CD4-positive, alpha-beta T cell (primary cell): ENCODE results near the gene PRPS1L1. TPM values are rescaled to one million over a fixed set of nuclear protein-coding genes. Genes with fewer than 3 reads are reported as not detected.

ENCODE experiments used
- ATAC-seq: fragments of 200-7000 bp; cut with Tn5 transposase; one replicate; pipeline ENCODE4 v1.10.0; 2022; ENCODE audit warnings: mild to moderate bottlenecking; ENCODE audit not compliant: poor library complexity
- CTCF ChIA-PET: fragments of 350-600 bp; sonication (Branson Sonifier 250); formaldehyde crosslinking; loops from one replicate; lab custom pipeline; 2021; ENCODE audit warnings: antibody characterized with exemption, inconsistent platforms; lab: Charles Lee
- POLR2A ChIA-PET: fragments of 350-600 bp; sonication (Branson Sonifier 250); formaldehyde crosslinking; loops from one replicate; lab custom pipeline; 2021; ENCODE audit warnings: antibody characterized with exemption, inconsistent platforms; lab: Charles Lee
- DNase-seq, 14 experiments: peaks; one replicate each; pipeline ENCODE4 v3.0.0-alpha.2; 2013 to 2020; ENCODE audit warnings: mixed read lengths in 2 of 14
- H3K27ac ChIP-seq, 2 donors: one replicate each; pipeline versions ENCODE4 v1.5.1 to v1.7.0; 2013; ENCODE audit warnings: low read length in 2 of 2, low read depth in 1 of 2, mild to moderate bottlenecking in 1 of 2
- H3K27me3 ChIP-seq, 2 experiments: 1 replicate in 1 of 2; 2 replicates in 1 of 2; pipeline versions ENCODE4 v1.6.1 to v1.7.0; 2013; ENCODE audit warnings: low read length in 2 of 2, control low read depth in 1 of 2, mild to moderate bottlenecking in 1 of 2, moderate library complexity in 1 of 2; ENCODE audit not compliant: insufficient read depth in 2 of 2, control insufficient read depth in 1 of 2
- H3K36me3 ChIP-seq: one replicate; pipeline ENCODE4 v1.6.1; 2013; ENCODE audit warnings: low read length, control low read depth; ENCODE audit not compliant: insufficient read depth
- H3K4me1 ChIP-seq: one replicate; pipeline ENCODE4 v1.6.1; 2013; ENCODE audit warnings: low read length, control low read depth; ENCODE audit not compliant: insufficient read depth
- H3K4me3 ChIP-seq: one replicate; pipeline ENCODE4 v1.5.1; 2013; ENCODE audit warnings: mild to moderate bottlenecking, low read length, moderate library complexity
- H3K9me3 ChIP-seq, 2 experiments: 1 replicate in 1 of 2; 2 replicates in 1 of 2; pipeline versions ENCODE4 v1.6.1 to v1.7.0; 2013; ENCODE audit warnings: low read length in 2 of 2, mild to moderate bottlenecking in 2 of 2, control low read depth in 1 of 2, moderate library complexity in 1 of 2; ENCODE audit not compliant: control insufficient read depth in 1 of 2, insufficient read depth in 1 of 2
- H3K27ac Mint-ChIP-seq: one replicate; pipeline ENCODE4 v1.8.0; 2020; ENCODE audit warnings: mixed read lengths
- H3K27me3 Mint-ChIP-seq: one replicate; pipeline ENCODE4 v1.8.0; 2021; ENCODE audit warnings: mixed read lengths
- H3K36me3 Mint-ChIP-seq: one replicate; pipeline ENCODE4 v1.8.0; 2021; ENCODE audit warnings: low read depth, mixed read lengths
- H3K4me1 Mint-ChIP-seq: one replicate; pipeline ENCODE4 v1.8.0; 2021; ENCODE audit warnings: low read depth, mixed read lengths
- H3K4me3 Mint-ChIP-seq: one replicate; pipeline ENCODE4 v1.8.0; 2020; ENCODE audit warnings: mild to moderate bottlenecking, mixed read lengths
- H3K9me3 Mint-ChIP-seq: one replicate; pipeline ENCODE4 v1.8.0; 2020; ENCODE audit warnings: mixed read lengths
- intact Hi-C, 2 experiments: fragments of 100-400 bp; cut with DNase I in 1 of 2; cut with micrococcal nuclease in 1 of 2; formaldehyde crosslinking; loops; one replicate each; pipeline versions ENCODE4 v1.15.1 to v1.9.0; 2023 to 2025; cut with DNase I, micrococcal nuclease
- total RNA-seq, 174 experiments: library from RNA in 2 of 174; stranded (reverse) in 2 of 174; gene quantifications; one replicate each; pipeline ENCODE4 v1.2.3 and lab custom pipeline; 2021 to 2026
- TF ChIP-seq, protein P1 (sequence below): fragments of 200-600 bp; IDR thresholded peaks from one replicate; pipeline ENCODE4 v1.8.0; 2022; ENCODE audit warnings: antibody characterized with exemption, mild to moderate bottlenecking

The PRPS1L1 gene
- total RNA-seq, 2 experiments from 2014 or later = not detected

DNA sequence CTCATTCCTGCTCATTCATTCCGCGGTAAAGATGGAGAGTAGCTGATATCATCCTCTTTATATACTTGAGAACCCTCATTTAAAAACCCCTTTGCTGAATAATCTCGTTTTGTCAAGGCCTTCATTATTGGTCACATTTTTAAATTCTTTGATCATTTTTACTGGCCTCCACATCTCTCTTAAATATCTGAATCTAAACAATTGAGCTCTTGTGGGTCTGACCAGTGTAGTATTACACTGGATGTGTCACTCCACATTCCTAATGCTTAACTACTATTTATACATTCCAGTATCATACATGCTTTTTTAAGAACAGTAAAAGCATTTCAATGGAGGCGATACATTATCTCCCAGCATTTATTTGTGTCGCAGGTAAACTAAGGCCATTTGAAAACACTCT, 12.6 kb upstream of the PRPS1L1 start:
- Mint-ChIP-seq H3K36me3 (no peaks in the 10 kb centered on the region), H3K9me3 (no peaks in the 10 kb centered on the region), H3K4me3 (no peak overlapping the region), H3K27me3 (no peaks in the 10 kb centered on the region), H3K27ac (no peak overlapping the region), H3K4me1 (no peaks in the 10 kb centered on the region)
- no peak for DNase-seq
- H3K4me1 ChIP-seq = no peaks in the 10 kb centered on the region
- intact Hi-C loops = no loop called here
- H3K27me3 ChIP-seq = no peaks in the 10 kb centered on the region
- TF ChIP-seq, protein P1, sequence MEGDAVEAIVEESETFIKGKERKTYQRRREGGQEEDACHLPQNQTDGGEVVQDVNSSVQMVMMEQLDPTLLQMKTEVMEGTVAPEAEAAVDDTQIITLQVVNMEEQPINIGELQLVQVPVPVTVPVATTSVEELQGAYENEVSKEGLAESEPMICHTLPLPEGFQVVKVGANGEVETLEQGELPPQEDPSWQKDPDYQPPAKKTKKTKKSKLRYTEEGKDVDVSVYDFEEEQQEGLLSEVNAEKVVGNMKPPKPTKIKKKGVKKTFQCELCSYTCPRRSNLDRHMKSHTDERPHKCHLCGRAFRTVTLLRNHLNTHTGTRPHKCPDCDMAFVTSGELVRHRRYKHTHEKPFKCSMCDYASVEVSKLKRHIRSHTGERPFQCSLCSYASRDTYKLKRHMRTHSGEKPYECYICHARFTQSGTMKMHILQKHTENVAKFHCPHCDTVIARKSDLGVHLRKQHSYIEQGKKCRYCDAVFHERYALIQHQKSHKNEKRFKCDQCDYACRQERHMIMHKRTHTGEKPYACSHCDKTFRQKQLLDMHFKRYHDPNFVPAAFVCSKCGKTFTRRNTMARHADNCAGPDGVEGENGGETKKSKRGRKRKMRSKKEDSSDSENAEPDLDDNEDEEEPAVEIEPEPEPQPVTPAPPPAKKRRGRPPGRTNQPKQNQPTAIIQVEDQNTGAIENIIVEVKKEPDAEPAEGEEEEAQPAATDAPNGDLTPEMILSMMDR = no peak
- no peak overlapping the region for H3K4me3 ChIP-seq
- POLR2A ChIA-PET = interaction anchor here (0.6 kb wide), 1 partner anchor 481 kb away, joined by 3 read pairs; no protein-coding TSS in a partner anchor
- CTCF ChIA-PET = no interaction called here
- no peaks in the 10 kb centered on the region for H3K36me3 ChIP-seq
- ATAC-seq = no peak
- H3K27ac ChIP-seq = no peak overlapping the region
- H3K9me3 ChIP-seq = no peaks in the 10 kb centered on the region

- CTCF ChIA-PET = no interaction called here
- no peak for ATAC-seq
- Histone ChIP-seq H3K27me3 (no peaks in the 10 kb centered on the region), H3K4me3 (no peak overlapping the region), H3K9me3 (no peaks in the 10 kb centered on the region), H3K4me1 (no peaks in the 10 kb centered on the region), H3K27ac (no peak overlapping the region), H3K36me3 (no peaks in the 10 kb centered on the region)
- POLR2A ChIA-PET = no interaction called here
- H3K36me3 Mint-ChIP-seq = no peaks in the 10 kb centered on the region
- no peaks in the 10 kb centered on the region for H3K27me3 Mint-ChIP-seq
- no peaks in the 10 kb centered on the region for H3K9me3 Mint-ChIP-seq
- DNase-seq = no peak
- no peak overlapping the region for H3K4me3 Mint-ChIP-seq
- TF ChIP-seq, protein P1 = no peak
- intact Hi-C loops = no loop called here
- H3K27ac Mint-ChIP-seq = no peak overlapping the region
- no peaks in the 10 kb centered on the region for H3K4me1 Mint-ChIP-seq
These were observed 10.7 kb upstream of the PRPS1L1 start for GRCh38 chr7:18038382-18038781.

- Mint-ChIP-seq H3K4me3 (no peak overlapping the region), H3K36me3 (no peaks in the 10 kb centered on the region), H3K27me3 (no peaks in the 10 kb centered on the region), H3K27ac (no peak overlapping the region), H3K4me1 (no peaks in the 10 kb centered on the region), H3K9me3 (no peaks in the 10 kb centered on the region)
- H3K27me3 ChIP-seq = no peaks in the 10 kb centered on the region
- no peaks in the 10 kb centered on the region for H3K4me1 ChIP-seq
- H3K4me3 ChIP-seq = no peak overlapping the region
- ChIA-PET POLR2A (no interaction called here), CTCF (no interaction called here)
- DNase-seq (no peak), ATAC-seq (no peak)
- TF ChIP-seq, protein P1 = no peak
- no peaks in the 10 kb centered on the region for H3K36me3 ChIP-seq
- H3K27ac ChIP-seq = no peak overlapping the region
- intact Hi-C loops = no loop called here
- H3K9me3 ChIP-seq = no peaks in the 10 kb centered on the region
These were observed 10.0 kb upstream of the PRPS1L1 start for GRCh38 chr7:18037609-18038008.
